ENCODE results near the gene KTN1. TPM values are rescaled to one million over a fixed set of nuclear protein-coding genes. Genes with fewer than 3 reads are reported as not detected.

The KTN1 gene
- polyA plus RNA-seq, 10 donors: 122 to 194 (median 157) TPM

GRCh38 chr14:55710506-55711041 is 130.6 kb downstream of the KTN1 start:
- DNase-seq: no peak

GRCh38 chr14:55711175-55711811 is 131.3 kb downstream of the KTN1 start:
- DNase-seq: no peak

DNA sequence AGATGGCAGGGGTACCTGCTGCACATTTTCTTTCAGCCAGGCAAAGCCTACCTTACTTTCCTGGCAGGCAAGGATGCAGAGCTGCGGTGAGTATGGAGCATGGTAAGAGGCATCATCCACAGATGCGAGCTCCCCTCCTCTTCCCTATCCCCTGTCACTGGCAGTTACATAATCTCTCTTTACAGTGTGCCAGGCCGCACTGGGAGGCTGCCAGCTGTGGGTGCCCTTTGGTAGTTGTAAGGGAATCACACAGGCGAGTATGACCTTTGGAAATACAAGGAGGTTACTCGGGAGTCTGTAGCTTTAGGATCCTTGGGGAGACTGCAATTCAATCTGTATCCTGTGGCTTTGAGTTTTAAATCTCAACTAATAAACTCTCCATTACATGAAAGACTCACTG is 132.5 kb downstream of the KTN1 start:
- DNase-seq: no peak

GRCh38 chr14:55713486-55713885 is 133.5 kb downstream of the KTN1 start:
- no peak for DNase-seq

GRCh38 chr14:55715889-55716288 is 135.9 kb downstream of the KTN1 start:
- peak; percentile 51 to 88 (median 75) for DNase-seq

GRCh38 chr14:55717621-55718020 is 137.6 kb downstream of the KTN1 start:
- no peak for DNase-seq

GRCh38 chr14:55718551-55718950 is 138.5 kb downstream of the KTN1 start:
- no peak for DNase-seq

DNA sequence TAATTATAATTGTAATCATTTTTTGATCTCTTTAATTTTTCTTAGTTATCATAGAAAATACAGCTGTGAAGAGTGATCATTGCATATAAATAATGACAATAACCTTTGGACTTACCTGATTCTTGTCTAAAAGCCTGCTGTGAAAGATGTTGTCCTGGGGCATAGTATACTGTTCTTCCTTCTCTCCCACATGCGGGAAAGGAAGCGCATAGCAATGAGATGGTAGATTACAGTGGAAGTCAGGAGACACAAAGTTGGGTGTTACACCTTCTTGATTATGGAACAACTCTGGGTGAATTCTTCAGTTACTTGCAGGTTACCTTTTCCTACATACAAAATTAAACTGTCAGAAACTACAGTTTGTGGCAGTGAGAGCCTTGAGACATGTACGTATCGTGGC is 140.8 kb downstream of the KTN1 start:
- DNase-seq: no peak

- DNase-seq: peak in 1 of 3 donors; percentile 45
Measured at GRCh38 chr14:55721353-55721752, 141.3 kb downstream of the KTN1 start.

DNA sequence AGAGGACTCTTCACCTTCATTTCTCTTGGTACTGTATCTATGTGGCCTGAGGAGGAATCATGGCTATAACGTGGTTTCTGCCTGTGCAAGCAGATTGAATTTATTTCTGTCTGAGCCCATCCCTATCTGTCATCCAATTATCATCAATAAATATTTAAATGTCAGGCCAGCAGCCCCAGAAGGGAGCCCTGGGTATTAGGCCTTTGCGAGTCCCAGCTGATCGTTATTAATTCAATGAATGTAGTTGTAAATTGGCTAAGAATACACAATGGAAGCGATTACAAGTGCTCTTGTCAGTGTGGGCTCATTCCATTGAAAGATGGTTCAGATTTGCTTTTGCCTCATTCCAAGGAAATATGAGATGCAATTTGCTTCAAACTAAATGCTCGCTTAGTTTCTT is 142.0 kb downstream of the KTN1 start:
- DNase-seq: no peak

DNA sequence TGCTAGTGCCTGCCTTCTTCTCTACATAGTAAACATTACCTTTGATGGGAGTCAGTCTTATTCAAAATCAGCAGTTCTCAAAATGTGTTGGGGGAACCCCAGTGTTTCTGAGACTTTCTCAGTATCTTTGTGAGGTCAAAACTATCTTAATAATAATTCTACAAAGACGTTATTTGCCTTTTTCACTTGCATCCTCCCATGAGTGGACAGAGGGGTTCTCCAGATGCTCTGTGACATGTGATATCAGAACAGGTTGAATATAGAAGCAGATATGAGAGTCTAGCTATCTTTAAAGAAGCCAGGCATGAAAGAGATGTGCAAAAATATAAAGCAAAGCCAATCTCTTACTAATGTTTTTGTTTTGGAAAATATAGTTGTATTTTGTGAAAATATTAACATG is 144.7 kb downstream of the KTN1 start:
- DNase-seq: no peak

GRCh38 chr14:55730592-55731310 is 150.7 kb downstream of the KTN1 start:
- no peak for DNase-seq

DNA sequence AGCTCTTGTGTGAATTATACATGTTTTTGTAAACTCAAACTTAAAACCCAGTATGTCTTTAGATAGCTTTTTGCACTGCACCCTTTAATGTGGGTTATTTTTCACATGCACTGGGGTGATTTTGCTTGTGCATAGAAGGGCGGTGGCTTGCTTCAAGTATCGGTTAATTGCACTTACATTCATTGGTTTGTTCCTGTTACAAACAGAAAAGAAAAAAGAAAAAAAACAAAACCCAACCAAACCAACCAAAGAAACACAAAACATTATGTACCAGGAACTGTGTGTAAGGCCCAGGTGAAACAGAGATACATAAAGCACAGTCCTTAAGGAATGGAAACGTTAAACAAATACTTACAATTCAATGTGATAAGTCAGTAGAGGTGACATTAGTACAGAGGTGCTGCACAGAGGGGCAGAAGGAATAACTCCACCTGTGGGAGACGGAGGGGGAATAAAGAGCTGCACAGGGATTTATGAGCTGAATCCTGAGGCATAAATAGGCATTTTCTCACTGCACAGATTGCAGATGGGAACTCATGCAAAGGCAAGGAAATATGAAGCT is 151.4 kb downstream of the KTN1 start:
- no peak for DNase-seq

GRCh38 chr14:55731881-55732498 is 152.0 kb downstream of the KTN1 start:
- peak in 1 of 3 donors; percentile 25 for DNase-seq

GRCh38 chr14:55733599-55733998 is 153.6 kb downstream of the KTN1 start:
- DNase-seq: no peak

Other genes starting within 250 kb of the KTN1 start
- 10 to 100 TPM; 10.3 to 18.5 (median 14.1) TPM for gene ATG14, start 168.4 kb upstream of the KTN1 start, polyA plus RNA-seq (ENCODE audit: insufficient read length in 10 of 10)
- under 1 TPM in 4 of 10 donors, not detected in 6; 0.11 to 0.24 (median 0.18) TPM for gene TBPL2, start 139.6 kb upstream of the KTN1 start, polyA plus RNA-seq (ENCODE audit: insufficient read length in 10 of 10)